Measurements from ENCODE around the gene SMARCC1.

DNA sequence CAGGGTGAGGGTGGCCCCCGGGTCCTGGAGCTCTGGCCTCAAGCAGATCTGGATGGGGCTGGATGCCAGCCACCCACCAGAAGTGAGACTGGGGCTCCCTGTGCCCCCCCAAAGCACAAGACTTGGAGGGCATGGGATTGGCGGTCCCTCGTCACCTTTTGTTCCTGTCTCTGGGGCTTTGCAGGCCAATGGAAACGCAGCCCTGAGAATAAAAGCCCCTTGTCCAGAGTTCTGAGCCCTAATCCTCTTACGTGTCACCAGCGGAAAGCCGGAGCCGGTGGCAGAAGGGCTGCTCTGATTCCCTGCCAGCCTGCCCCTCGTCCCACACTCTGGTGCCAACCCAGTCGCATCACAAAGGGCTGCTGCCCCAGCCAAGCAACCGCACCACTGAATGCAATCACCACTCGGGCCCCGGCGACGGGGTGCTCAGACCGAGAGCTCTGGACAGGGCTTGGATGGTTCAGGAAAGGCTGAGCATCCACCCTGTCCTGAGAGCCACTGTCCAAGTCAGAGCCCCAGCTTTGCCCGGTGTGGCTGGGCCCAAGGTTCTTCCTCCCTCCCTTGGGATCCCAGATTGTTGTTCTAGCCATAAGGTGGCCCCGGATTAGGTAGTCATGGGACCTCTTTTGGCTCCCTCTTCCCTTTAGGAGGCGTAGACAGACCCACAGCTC lies 245.3 kb downstream of the SMARCC1 start:
- TF ChIP-seq YY1 (IDR thresholded peaks at IDR 0.05; ENCODE audit: extremely low read depth, insufficient replicate concordance, low read depth, low read length) = no peak
- TF ChIP-seq, protein P1, sequence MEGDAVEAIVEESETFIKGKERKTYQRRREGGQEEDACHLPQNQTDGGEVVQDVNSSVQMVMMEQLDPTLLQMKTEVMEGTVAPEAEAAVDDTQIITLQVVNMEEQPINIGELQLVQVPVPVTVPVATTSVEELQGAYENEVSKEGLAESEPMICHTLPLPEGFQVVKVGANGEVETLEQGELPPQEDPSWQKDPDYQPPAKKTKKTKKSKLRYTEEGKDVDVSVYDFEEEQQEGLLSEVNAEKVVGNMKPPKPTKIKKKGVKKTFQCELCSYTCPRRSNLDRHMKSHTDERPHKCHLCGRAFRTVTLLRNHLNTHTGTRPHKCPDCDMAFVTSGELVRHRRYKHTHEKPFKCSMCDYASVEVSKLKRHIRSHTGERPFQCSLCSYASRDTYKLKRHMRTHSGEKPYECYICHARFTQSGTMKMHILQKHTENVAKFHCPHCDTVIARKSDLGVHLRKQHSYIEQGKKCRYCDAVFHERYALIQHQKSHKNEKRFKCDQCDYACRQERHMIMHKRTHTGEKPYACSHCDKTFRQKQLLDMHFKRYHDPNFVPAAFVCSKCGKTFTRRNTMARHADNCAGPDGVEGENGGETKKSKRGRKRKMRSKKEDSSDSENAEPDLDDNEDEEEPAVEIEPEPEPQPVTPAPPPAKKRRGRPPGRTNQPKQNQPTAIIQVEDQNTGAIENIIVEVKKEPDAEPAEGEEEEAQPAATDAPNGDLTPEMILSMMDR (IDR thresholded peaks at IDR 0.05 in 2 of 3, conservative IDR thresholded peaks at IDR 0.05 in 1 of 3; ENCODE audit: borderline replicate concordance in 1 of 3, insufficient read depth in 1 of 3, low read depth in 2 of 3, low read length in 2 of 3) = no peak
- TF ChIP-seq, protein P2, sequence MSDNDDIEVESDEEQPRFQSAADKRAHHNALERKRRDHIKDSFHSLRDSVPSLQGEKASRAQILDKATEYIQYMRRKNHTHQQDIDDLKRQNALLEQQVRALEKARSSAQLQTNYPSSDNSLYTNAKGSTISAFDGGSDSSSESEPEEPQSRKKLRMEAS (IDR thresholded peaks at IDR 0.05) = no peak
- TF ChIP-seq POLR2A (IDR thresholded peaks at IDR 0.05; ENCODE audit: borderline replicate concordance, extremely low read depth, insufficient read depth, insufficient read length) = no peak
- no peak for TF ChIP-seq EZH2 (IDR thresholded peaks at IDR 0.05)
- no peak for TF ChIP-seq SP1 (IDR thresholded peaks at IDR 0.05; ENCODE audit: low read depth)
